22Rv1 (cell line): Measurements from ENCODE around the gene BMERB1.

Experiments used
- ZFX ChIP-seq: fragments of 450-650 bp; IDR thresholded peaks from 2 replicates; pipeline ENCODE4 v1.6.1; 2017; ENCODE audit warnings: antibody characterized with exemption, borderline replicate concordance
- TF ChIP-seq, protein P1 (sequence below): fragments of 450-650 bp; IDR thresholded peaks from 2 replicates; pipeline ENCODE4 v1.5.1; 2017; ENCODE audit warnings: mild to moderate bottlenecking

GRCh38 chr16:15621889-15622288, 187.5 kb downstream of the BMERB1 start:
- TF ChIP-seq, protein P1, sequence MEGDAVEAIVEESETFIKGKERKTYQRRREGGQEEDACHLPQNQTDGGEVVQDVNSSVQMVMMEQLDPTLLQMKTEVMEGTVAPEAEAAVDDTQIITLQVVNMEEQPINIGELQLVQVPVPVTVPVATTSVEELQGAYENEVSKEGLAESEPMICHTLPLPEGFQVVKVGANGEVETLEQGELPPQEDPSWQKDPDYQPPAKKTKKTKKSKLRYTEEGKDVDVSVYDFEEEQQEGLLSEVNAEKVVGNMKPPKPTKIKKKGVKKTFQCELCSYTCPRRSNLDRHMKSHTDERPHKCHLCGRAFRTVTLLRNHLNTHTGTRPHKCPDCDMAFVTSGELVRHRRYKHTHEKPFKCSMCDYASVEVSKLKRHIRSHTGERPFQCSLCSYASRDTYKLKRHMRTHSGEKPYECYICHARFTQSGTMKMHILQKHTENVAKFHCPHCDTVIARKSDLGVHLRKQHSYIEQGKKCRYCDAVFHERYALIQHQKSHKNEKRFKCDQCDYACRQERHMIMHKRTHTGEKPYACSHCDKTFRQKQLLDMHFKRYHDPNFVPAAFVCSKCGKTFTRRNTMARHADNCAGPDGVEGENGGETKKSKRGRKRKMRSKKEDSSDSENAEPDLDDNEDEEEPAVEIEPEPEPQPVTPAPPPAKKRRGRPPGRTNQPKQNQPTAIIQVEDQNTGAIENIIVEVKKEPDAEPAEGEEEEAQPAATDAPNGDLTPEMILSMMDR, result no peak
- no peak for TF ChIP-seq ZFX
